ENCODE data around the gene RENBP. TPM values are rescaled to one million over a fixed set of nuclear protein-coding genes. Genes with fewer than 3 reads are reported as not detected.

RENBP gene
- total and polyA plus RNA-seq, 11 donors: 5.1 to 35.5 (median 9.9) TPM

DNA sequence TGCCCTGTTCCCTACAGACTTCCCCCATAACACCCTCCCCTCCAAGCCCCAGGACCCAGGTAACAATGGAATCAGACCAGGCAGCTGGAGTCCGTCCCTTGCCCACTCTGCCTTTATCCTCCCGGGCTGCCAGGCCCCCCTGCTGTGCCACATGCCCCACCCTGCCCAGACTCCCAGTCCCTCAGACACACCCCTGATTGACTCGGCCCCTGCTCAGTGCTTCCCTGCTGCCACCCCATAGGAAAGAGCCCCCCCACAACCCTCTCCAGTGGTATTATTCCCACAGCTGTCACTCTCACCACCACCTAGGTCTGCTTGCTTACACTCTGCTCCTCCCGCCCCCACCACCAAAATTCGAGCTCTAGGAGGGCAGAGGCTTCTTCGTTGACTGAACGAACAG lies 4.9 kb downstream of the RENBP start:
- Histone ChIP-seq H3K4me1 (peaks cover 0 to 11% (median 0%) of the 10 kb centered on the region in 12 donors), H3K4me3 (no peak overlapping the region), H3K36me3 (no peaks in the 10 kb centered on the region), H3K27ac (no peak overlapping the region), H3K9me3 (no peaks in the 10 kb centered on the region), H3K27me3 (peaks cover 0 to 23% (median 0%) of the 10 kb centered on the region in 9 donors)
- intact Hi-C loops (cut with DNase I): no loop called here
- 67 to 71% (median 68%) methylated on average over 7 of the region's 7 CpGs for WGBS, 4 donors
- TF ChIP-seq POLR2A (IDR thresholded peaks at IDR 0.05): no peak
- TF ChIP-seq, protein P1, sequence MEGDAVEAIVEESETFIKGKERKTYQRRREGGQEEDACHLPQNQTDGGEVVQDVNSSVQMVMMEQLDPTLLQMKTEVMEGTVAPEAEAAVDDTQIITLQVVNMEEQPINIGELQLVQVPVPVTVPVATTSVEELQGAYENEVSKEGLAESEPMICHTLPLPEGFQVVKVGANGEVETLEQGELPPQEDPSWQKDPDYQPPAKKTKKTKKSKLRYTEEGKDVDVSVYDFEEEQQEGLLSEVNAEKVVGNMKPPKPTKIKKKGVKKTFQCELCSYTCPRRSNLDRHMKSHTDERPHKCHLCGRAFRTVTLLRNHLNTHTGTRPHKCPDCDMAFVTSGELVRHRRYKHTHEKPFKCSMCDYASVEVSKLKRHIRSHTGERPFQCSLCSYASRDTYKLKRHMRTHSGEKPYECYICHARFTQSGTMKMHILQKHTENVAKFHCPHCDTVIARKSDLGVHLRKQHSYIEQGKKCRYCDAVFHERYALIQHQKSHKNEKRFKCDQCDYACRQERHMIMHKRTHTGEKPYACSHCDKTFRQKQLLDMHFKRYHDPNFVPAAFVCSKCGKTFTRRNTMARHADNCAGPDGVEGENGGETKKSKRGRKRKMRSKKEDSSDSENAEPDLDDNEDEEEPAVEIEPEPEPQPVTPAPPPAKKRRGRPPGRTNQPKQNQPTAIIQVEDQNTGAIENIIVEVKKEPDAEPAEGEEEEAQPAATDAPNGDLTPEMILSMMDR (IDR thresholded peaks at IDR 0.05): no peak
- DNase-seq: no peak
- ATAC-seq: no peak

DNA sequence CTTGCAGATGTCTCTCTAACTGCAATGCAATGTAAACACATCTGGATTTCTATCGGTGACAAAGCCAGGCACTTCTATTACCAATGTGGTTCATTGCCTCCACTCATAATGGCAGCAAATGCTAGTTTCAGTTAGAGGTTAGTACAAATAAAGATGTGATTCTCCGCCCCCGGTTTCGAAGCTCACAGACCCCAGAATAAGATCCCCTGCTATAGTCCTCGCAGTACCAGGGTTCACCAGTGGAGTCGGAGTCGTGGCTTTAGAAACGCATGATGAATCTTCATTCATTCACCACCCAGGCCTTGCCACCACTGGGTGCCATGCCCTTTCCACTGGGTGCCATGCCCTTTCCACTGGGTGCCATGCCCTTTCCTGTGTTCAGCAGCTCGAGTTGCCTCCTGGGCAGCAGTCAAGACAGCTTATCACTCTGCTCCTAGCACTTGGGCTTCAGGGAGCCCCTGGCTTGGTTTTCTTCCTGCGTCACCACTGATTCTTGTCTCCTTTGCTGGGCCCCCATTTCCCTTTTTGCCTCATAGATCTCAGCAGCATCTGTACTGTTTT lies 6.1 kb downstream of the RENBP start:
- ATAC-seq: no peak
- no peak overlapping the region for H3K27ac ChIP-seq

DNA sequence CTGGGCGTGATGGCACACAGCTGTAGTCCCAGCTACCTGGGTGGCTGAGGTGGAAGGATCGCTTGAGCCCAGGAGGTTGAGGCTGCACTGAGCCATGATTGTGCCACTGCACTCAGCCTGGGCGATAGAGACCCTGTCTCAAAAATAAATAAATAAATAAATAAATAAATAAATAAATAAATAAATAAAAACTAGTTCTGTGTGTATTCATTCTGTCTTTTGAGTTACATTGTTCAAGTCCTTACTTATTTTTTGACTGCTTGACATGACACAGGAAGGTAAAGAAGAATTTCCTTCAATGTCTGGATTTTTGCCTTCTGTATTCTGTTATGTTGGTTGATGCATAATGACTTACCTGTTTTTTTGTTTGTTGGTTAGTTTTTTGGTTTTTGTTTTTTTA lies 7.4 kb downstream of the RENBP start:
- ATAC-seq (no peak), DNase-seq (no peak)
- intact Hi-C loops (cut with DNase I): no loop called here
- H3K27me3 ChIP-seq: peaks cover 0 to 13% (median 0%) of the 10 kb centered on the region in 9 donors
- WGBS, 4 donors: 81 to 95% (median 91%) methylated on average over 3 of the region's 3 CpGs
- peaks cover 0 to 23% (median 5%) of the 10 kb centered on the region in 12 donors for H3K4me1 ChIP-seq
- no peaks in the 10 kb centered on the region for H3K9me3 ChIP-seq
- H3K36me3 ChIP-seq: peaks cover 0 to 13% (median 4%) of the 10 kb centered on the region in 9 donors
- H3K4me3 ChIP-seq: no peak overlapping the region
- no peak for TF ChIP-seq POLR2A (IDR thresholded peaks at IDR 0.05)
- TF ChIP-seq, protein P1 (IDR thresholded peaks at IDR 0.05): no peak
- H3K27ac ChIP-seq: no peak overlapping the region

More for the DNA sequence above, 6.1 kb downstream of the RENBP start:
- intact Hi-C loops (cut with DNase I): no loop called here
- H3K36me3 ChIP-seq: peaks cover 0 to 2% (median 0%) of the 10 kb centered on the region in 9 donors
- H3K4me3 ChIP-seq: no peak overlapping the region
- no peak for DNase-seq
- no peaks in the 10 kb centered on the region for H3K9me3 ChIP-seq
- TF ChIP-seq POLR2A (IDR thresholded peaks at IDR 0.05): no peak
- TF ChIP-seq, protein P1 (IDR thresholded peaks at IDR 0.05): no peak
- WGBS, 4 donors: 83 to 90% (median 84%) methylated on average over 10 of the region's 10 CpGs
- peaks cover 0 to 20% (median 5%) of the 10 kb centered on the region in 12 donors for H3K4me1 ChIP-seq
- peaks cover 0 to 18% (median 0%) of the 10 kb centered on the region in 9 donors for H3K27me3 ChIP-seq

DNA sequence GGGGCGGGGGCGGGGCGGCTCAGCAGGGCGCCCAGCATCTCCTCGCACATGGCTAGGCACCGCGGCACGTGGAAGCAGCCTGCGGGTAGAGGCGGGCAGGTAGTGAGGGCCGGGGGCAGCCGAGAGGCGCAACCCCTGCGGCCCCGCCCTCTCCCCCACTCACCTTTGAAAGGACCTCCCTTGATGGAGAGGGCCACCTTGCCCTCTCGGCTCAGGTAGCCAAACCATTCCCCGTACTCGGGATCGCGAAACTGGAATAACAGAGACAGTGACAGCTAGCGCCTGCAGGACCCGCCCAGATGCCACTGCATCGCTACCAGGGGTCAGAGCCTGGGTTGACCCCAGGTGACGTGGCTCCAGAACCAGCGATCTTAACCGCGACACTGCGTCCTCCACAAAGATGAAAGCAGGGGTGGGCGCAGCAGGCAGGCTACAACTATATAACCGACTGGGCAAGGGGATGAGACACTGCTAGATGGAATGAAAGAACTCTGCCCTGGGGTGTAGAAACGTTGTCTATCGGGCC lies 9.1 kb downstream of the RENBP start:
- TF ChIP-seq, protein P1 (IDR thresholded peaks at IDR 0.05): no peak
- no peak for TF ChIP-seq POLR2A (IDR thresholded peaks at IDR 0.05)
- Histone ChIP-seq H3K9me3 (no peaks in the 10 kb centered on the region), H3K27me3 (peaks cover 0 to 6% (median 0%) of the 10 kb centered on the region in 9 donors), H3K27ac (peak overlapping the region in 7 of 12 donors; percentile 29 to 77 (median 54)), H3K4me1 (peaks cover 0 to 23% (median 5%) of the 10 kb centered on the region in 12 donors), H3K4me3 (peak overlapping the region in 11 of 12 donors; percentile 23 to 97 (median 72)), H3K36me3 (peaks cover 0 to 30% (median 16%) of the 10 kb centered on the region in 9 donors)
- ATAC-seq: peak in 1 of 4 donors; percentile 1
- 14 to 58% (median 35%) methylated on average over 16 to 32 of the region's 32 CpGs for whole genome bisulfite sequencing, 4 donors
- intact Hi-C loops (cut with DNase I): no loop called here
- DNase-seq: no peak
